ENCODE data around the gene NDUFAF3.
A peak's percentile ranks its signal among the peaks of the same experiment; 100 is the strongest.
"Not testable (repeated sequence)": the region's sequence is repeated elsewhere in the genome, so short reads cannot be mapped to it uniquely, and the experiment has no call there.

Gene NDUFAF3

GRCh38 chr3:49008627-49009026 is 13.3 kb upstream of the NDUFAF3 start:
- Histone ChIP-seq H3K79me1 (ENCODE audit: low read length) (peaks cover 18% of the 10 kb centered on the region), H3K56ac (ENCODE audit: low read length) (peak overlapping the region; percentile 86), H3K4me2 (ENCODE audit: low read length) (peak overlapping the region; percentile 90), H3K9ac (ENCODE audit: low read length) (peak overlapping the region; percentile 88), H3K79me2 (ENCODE audit: control insufficient read depth, insufficient read depth, low read length) (peaks cover 37% of the 10 kb centered on the region)
- H2BK15ac ChIP-seq (replicated peaks; ENCODE audit: low read depth); H3K36me3 ChIP-seq (ENCODE audit: control insufficient read depth, insufficient read depth, low read length); H3K27ac ChIP-seq (ENCODE audit: low read depth, low read length); H2BK120ac ChIP-seq (ENCODE audit: low read depth, low read length); H3K4me3 ChIP-seq (ENCODE audit: low read length); H3K4me1 ChIP-seq (ENCODE audit: control insufficient read depth, low read depth, low read length); H4K8ac ChIP-seq (ENCODE audit: low read depth, low read length); H3K18ac ChIP-seq (ENCODE audit: low read length); H3K23ac ChIP-seq (ENCODE audit: low read length); H3K4ac ChIP-seq (ENCODE audit: low read depth, low read length); H3K27me3 ChIP-seq (ENCODE audit: insufficient read depth, low read length, poor library complexity); H4K5ac ChIP-seq (ENCODE audit: low read length); DNase-seq; H2AK5ac ChIP-seq (ENCODE audit: low read length); H2BK5ac ChIP-seq (ENCODE audit: low read length): not testable (repeated sequence)
- WGBS (ENCODE audit: extremely low coverage, insufficient coverage, low lambda C conversion rate), result no CpG with 5 or more reads among the region's 5 CpGs

- Histone ChIP-seq H3K18ac (ENCODE audit: low read length) (no peak overlapping the region), H3K23ac (ENCODE audit: low read length) (no peak overlapping the region), H4K5ac (ENCODE audit: low read length) (no peak overlapping the region), H2AK5ac (ENCODE audit: low read length) (no peak overlapping the region), H3K4me3 (ENCODE audit: low read length) (no peak overlapping the region), H3K56ac (ENCODE audit: low read length) (no peak overlapping the region), H4K8ac (ENCODE audit: low read depth, low read length) (no peak overlapping the region), H3K27ac (ENCODE audit: low read depth, low read length) (no peak overlapping the region), H3K79me2 (ENCODE audit: control insufficient read depth, insufficient read depth, low read length) (peaks cover 37% of the 10 kb centered on the region), H3K4me1 (ENCODE audit: control insufficient read depth, low read depth, low read length) (peaks cover 5% of the 10 kb centered on the region), H3K4ac (ENCODE audit: low read depth, low read length) (no peak overlapping the region), H3K36me3 (ENCODE audit: control insufficient read depth, insufficient read depth, low read length) (peaks cover 8% of the 10 kb centered on the region), H3K4me2 (ENCODE audit: low read length) (no peak overlapping the region), H2BK120ac (ENCODE audit: low read depth, low read length) (no peak overlapping the region), H3K9ac (ENCODE audit: low read length) (no peak overlapping the region), H3K79me1 (ENCODE audit: low read length) (peaks cover 21% of the 10 kb centered on the region), H2BK5ac (ENCODE audit: low read length) (no peak overlapping the region), H2BK15ac (replicated peaks; ENCODE audit: low read depth) (no peak overlapping the region), H3K27me3 (ENCODE audit: insufficient read depth, low read length, poor library complexity) (no peaks in the 10 kb centered on the region)
- DNase-seq, result no peak
- WGBS (ENCODE audit: extremely low coverage, insufficient coverage, low lambda C conversion rate), result no CpG with 5 or more reads among the region's 3 CpGs
Measured at GRCh38 chr3:49009396-49009795, 12.5 kb upstream of the NDUFAF3 start.

GRCh38 chr3:49012441-49013017 is 9.4 kb upstream of the NDUFAF3 start:
- Histone ChIP-seq H3K36me3 (ENCODE audit: control insufficient read depth, insufficient read depth, low read length) (peaks cover 18% of the 10 kb centered on the region), H3K27me3 (ENCODE audit: insufficient read depth, low read length, poor library complexity) (no peaks in the 10 kb centered on the region)

GRCh38 chr3:49013113-49013737 is 8.7 kb upstream of the NDUFAF3 start:
- Histone ChIP-seq H3K4me1 (ENCODE audit: control insufficient read depth, low read depth, low read length) (peaks cover 6% of the 10 kb centered on the region), H3K27ac (ENCODE audit: low read depth, low read length) (no peak overlapping the region), H2AK5ac (ENCODE audit: low read length) (no peak overlapping the region), H2BK120ac (ENCODE audit: low read depth, low read length) (no peak overlapping the region), H3K56ac (ENCODE audit: low read length) (no peak overlapping the region), H3K27me3 (ENCODE audit: insufficient read depth, low read length, poor library complexity) (no peaks in the 10 kb centered on the region), H3K4ac (ENCODE audit: low read depth, low read length) (no peak overlapping the region), H4K5ac (ENCODE audit: low read length) (no peak overlapping the region), H3K18ac (ENCODE audit: low read length) (no peak overlapping the region), H3K4me3 (ENCODE audit: low read length) (no peak overlapping the region), H3K79me2 (ENCODE audit: control insufficient read depth, insufficient read depth, low read length) (peaks cover 33% of the 10 kb centered on the region), H2BK15ac (replicated peaks; ENCODE audit: low read depth) (no peak overlapping the region), H4K8ac (ENCODE audit: low read depth, low read length) (no peak overlapping the region), H3K79me1 (ENCODE audit: low read length) (peaks cover 23% of the 10 kb centered on the region), H3K4me2 (ENCODE audit: low read length) (no peak overlapping the region), H3K9ac (ENCODE audit: low read length) (no peak overlapping the region), H3K23ac (ENCODE audit: low read length) (no peak overlapping the region), H3K36me3 (ENCODE audit: control insufficient read depth, insufficient read depth, low read length) (peaks cover 18% of the 10 kb centered on the region), H2BK5ac (ENCODE audit: low read length) (no peak overlapping the region)
- no CpG with 5 or more reads among the region's 19 CpGs for WGBS (ENCODE audit: extremely low coverage, insufficient coverage, low lambda C conversion rate)
- no peak for DNase-seq

More at GRCh38 chr3:49012441-49013017, 9.4 kb upstream of the NDUFAF3 start:
- Histone ChIP-seq H3K4ac (ENCODE audit: low read depth, low read length) (no peak overlapping the region), H3K79me2 (ENCODE audit: control insufficient read depth, insufficient read depth, low read length) (peaks cover 37% of the 10 kb centered on the region), H3K27ac (ENCODE audit: low read depth, low read length) (no peak overlapping the region), H2BK120ac (ENCODE audit: low read depth, low read length) (no peak overlapping the region), H4K5ac (ENCODE audit: low read length) (no peak overlapping the region), H3K4me3 (ENCODE audit: low read length) (no peak overlapping the region), H3K79me1 (ENCODE audit: low read length) (peaks cover 26% of the 10 kb centered on the region), H2BK15ac (replicated peaks; ENCODE audit: low read depth) (no peak overlapping the region), H3K18ac (ENCODE audit: low read length) (no peak overlapping the region), H3K4me1 (ENCODE audit: control insufficient read depth, low read depth, low read length) (peaks cover 7% of the 10 kb centered on the region), H3K23ac (ENCODE audit: low read length) (no peak overlapping the region), H3K4me2 (ENCODE audit: low read length) (no peak overlapping the region), H2AK5ac (ENCODE audit: low read length) (no peak overlapping the region), H3K56ac (ENCODE audit: low read length) (no peak overlapping the region), H3K9ac (ENCODE audit: low read length) (no peak overlapping the region), H2BK5ac (ENCODE audit: low read length) (no peak overlapping the region), H4K8ac (ENCODE audit: low read depth, low read length) (no peak overlapping the region)
- DNase-seq, result no peak
- no CpG with 5 or more reads among the region's 17 CpGs for WGBS (ENCODE audit: extremely low coverage, insufficient coverage, low lambda C conversion rate)

GRCh38 chr3:49013738-49014660 is 7.9 kb upstream of the NDUFAF3 start:
- Histone ChIP-seq H3K4me2 (ENCODE audit: low read length) (no peak overlapping the region), H3K36me3 (ENCODE audit: control insufficient read depth, insufficient read depth, low read length) (peaks cover 18% of the 10 kb centered on the region), H3K4me1 (ENCODE audit: control insufficient read depth, low read depth, low read length) (peaks cover 3% of the 10 kb centered on the region), H3K4ac (ENCODE audit: low read depth, low read length) (no peak overlapping the region), H3K9ac (ENCODE audit: low read length) (no peak overlapping the region), H2AK5ac (ENCODE audit: low read length) (no peak overlapping the region), H2BK5ac (ENCODE audit: low read length) (no peak overlapping the region), H3K79me1 (ENCODE audit: low read length) (peaks cover 19% of the 10 kb centered on the region), H2BK120ac (ENCODE audit: low read depth, low read length) (no peak overlapping the region), H3K27me3 (ENCODE audit: insufficient read depth, low read length, poor library complexity) (no peaks in the 10 kb centered on the region), H2BK15ac (replicated peaks; ENCODE audit: low read depth) (no peak overlapping the region), H3K27ac (ENCODE audit: low read depth, low read length) (no peak overlapping the region), H4K5ac (ENCODE audit: low read length) (no peak overlapping the region), H3K4me3 (ENCODE audit: low read length) (no peak overlapping the region), H3K56ac (ENCODE audit: low read length) (no peak overlapping the region), H3K23ac (ENCODE audit: low read length) (no peak overlapping the region), H4K8ac (ENCODE audit: low read depth, low read length) (no peak overlapping the region), H3K79me2 (ENCODE audit: control insufficient read depth, insufficient read depth, low read length) (peaks cover 26% of the 10 kb centered on the region), H3K18ac (ENCODE audit: low read length) (no peak overlapping the region)
- peak; percentile 89 for DNase-seq
- no CpG with 5 or more reads among the region's 24 CpGs for WGBS (ENCODE audit: extremely low coverage, insufficient coverage, low lambda C conversion rate)

Measured in mesendoderm (in vitro differentiated cells).